ENCODE data around the gene ROBO3. TPM values are rescaled to one million over a fixed set of nuclear protein-coding genes. Genes with fewer than 3 reads are reported as not detected.

ROBO3 gene
- total and polyA plus RNA-seq, 2 experiments from 2014 or later = 2.6 to 10.3 TPM

GRCh38 chr11:124825876-124826275 is 39.4 kb upstream of the ROBO3 start:
- Histone ChIP-seq H3K36me3 (no peaks in the 10 kb centered on the region), H3K4me3 (no peak overlapping the region), H3K9me3 (ENCODE audit: low read depth) (no peaks in the 10 kb centered on the region), H3K27me3 (peaks cover 7% of the 10 kb centered on the region), H3K27ac (no peak overlapping the region), H3K4me1 (ENCODE audit: low read depth) (no peaks in the 10 kb centered on the region)
- no peak for TF ChIP-seq CTCF (IDR thresholded peaks at IDR 0.05; ENCODE audit: low read depth, low read length)
- DNase-seq (ENCODE audit: low read depth in 1 of 2, low spot score in 1 of 2) = no peak

- TF ChIP-seq CTCF (IDR thresholded peaks at IDR 0.05; ENCODE audit: low read depth, low read length) = no peak
- no peaks in the 10 kb centered on the region for H3K9me3 ChIP-seq (ENCODE audit: low read depth)
These were observed 35.2 kb upstream of the ROBO3 start for GRCh38 chr11:124829986-124830385.

GRCh38 chr11:124830749-124831148 is 34.5 kb upstream of the ROBO3 start:
- Histone ChIP-seq H3K4me3 (no peak overlapping the region), H3K27me3 (peaks cover 45% of the 10 kb centered on the region), H3K27ac (no peak overlapping the region), H3K9me3 (ENCODE audit: low read depth) (no peaks in the 10 kb centered on the region), H3K36me3 (no peaks in the 10 kb centered on the region), H3K4me1 (ENCODE audit: low read depth) (no peaks in the 10 kb centered on the region)
- DNase-seq (ENCODE audit: low read depth in 1 of 2, low spot score in 1 of 2) = no peak
- no peak for TF ChIP-seq CTCF (IDR thresholded peaks at IDR 0.05; ENCODE audit: low read depth, low read length)

More at GRCh38 chr11:124829986-124830385, 35.2 kb upstream of the ROBO3 start:
- H3K4me1 ChIP-seq (ENCODE audit: low read depth) = no peaks in the 10 kb centered on the region
- H3K36me3 ChIP-seq = no peaks in the 10 kb centered on the region
- H3K4me3 ChIP-seq = no peak overlapping the region
- H3K27me3 ChIP-seq = peaks cover 38% of the 10 kb centered on the region
- H3K27ac ChIP-seq = no peak overlapping the region
- DNase-seq (ENCODE audit: low read depth in 1 of 2, low spot score in 1 of 2) = peak in 1 of 2 donors; percentile 55

- no peak for TF ChIP-seq CTCF (IDR thresholded peaks at IDR 0.05; ENCODE audit: low read depth, low read length)
- Histone ChIP-seq H3K27me3 (peaks cover 53% of the 10 kb centered on the region), H3K27ac (no peak overlapping the region), H3K4me1 (ENCODE audit: low read depth) (no peaks in the 10 kb centered on the region), H3K4me3 (no peak overlapping the region), H3K36me3 (no peaks in the 10 kb centered on the region), H3K9me3 (ENCODE audit: low read depth) (no peaks in the 10 kb centered on the region)
- no peak for DNase-seq (ENCODE audit: low read depth in 1 of 2, low spot score in 1 of 2)
These were observed 33.3 kb upstream of the ROBO3 start for GRCh38 chr11:124831897-124832296.

GRCh38 chr11:124832571-124832970 is 32.7 kb upstream of the ROBO3 start:
- Histone ChIP-seq H3K9me3 (ENCODE audit: low read depth) (no peaks in the 10 kb centered on the region), H3K4me1 (ENCODE audit: low read depth) (no peaks in the 10 kb centered on the region), H3K36me3 (no peaks in the 10 kb centered on the region), H3K27ac (no peak overlapping the region), H3K4me3 (no peak overlapping the region), H3K27me3 (peaks cover 54% of the 10 kb centered on the region)
- no peak for DNase-seq (ENCODE audit: low read depth in 1 of 2, low spot score in 1 of 2)
- no peak for TF ChIP-seq CTCF (IDR thresholded peaks at IDR 0.05; ENCODE audit: low read depth, low read length)
